Measurements from ENCODE around the gene SERINC3. TPM values are rescaled to one million over a fixed set of nuclear protein-coding genes. Genes with fewer than 3 reads are reported as not detected.

Gene SERINC3
- total RNA-seq, 1 donor from 2014 or later, result 82.4 TPM

GRCh38 chr20:44449864-44450263 lies 72.0 kb downstream of the SERINC3 start:
- FAIRE-seq (no peak), DNase-seq (ENCODE audit: low read depth) (no peak)
- Histone ChIP-seq H3K36me3 (ENCODE audit: control insufficient read depth, insufficient read depth, low read length) (no peaks in the 10 kb centered on the region), H3K4me3 (ENCODE audit: low read depth, low read length) (no peak overlapping the region), H3K27me3 (ENCODE audit: control insufficient read depth, insufficient read depth, low read length) (peaks cover 3% of the 10 kb centered on the region)
- no peak for TF ChIP-seq CTCF (IDR thresholded peaks at IDR 0.05; ENCODE audit: insufficient read depth, low read length, severe bottlenecking)

GRCh38 chr20:44448753-44449546 lies 72.9 kb downstream of the SERINC3 start:
- Histone ChIP-seq H3K36me3 (ENCODE audit: control insufficient read depth, insufficient read depth, low read length) (no peaks in the 10 kb centered on the region), H3K27me3 (ENCODE audit: control insufficient read depth, insufficient read depth, low read length) (peaks cover 3% of the 10 kb centered on the region), H3K4me3 (ENCODE audit: low read depth, low read length) (no peak overlapping the region)
- DNase-seq (ENCODE audit: low read depth), result peak; percentile 33
- no peak for FAIRE-seq
- peak; percentile 44 for TF ChIP-seq CTCF (IDR thresholded peaks at IDR 0.05; ENCODE audit: insufficient read depth, low read length, severe bottlenecking)

GRCh38 chr20:44447827-44448419 lies 73.9 kb downstream of the SERINC3 start:
- no peak for TF ChIP-seq CTCF (IDR thresholded peaks at IDR 0.05; ENCODE audit: insufficient read depth, low read length, severe bottlenecking)
- Histone ChIP-seq H3K36me3 (ENCODE audit: control insufficient read depth, insufficient read depth, low read length) (no peaks in the 10 kb centered on the region), H3K27me3 (ENCODE audit: control insufficient read depth, insufficient read depth, low read length) (peaks cover 3% of the 10 kb centered on the region), H3K4me3 (ENCODE audit: low read depth, low read length) (no peak overlapping the region)
- FAIRE-seq, result no peak
- no peak for DNase-seq (ENCODE audit: low read depth)

Other genes with a start within 250 kb of the SERINC3 start
- 4.5 and 7.9 TPM in 2 replicates for gene FITM2, start 210.9 kb downstream of the SERINC3 start, total RNA-seq
- gene R3HDML, start 185.0 kb downstream of the SERINC3 start, total RNA-seq, result not detected in 2 replicates
- gene HNF4A, start 166.4 kb downstream of the SERINC3 start, total RNA-seq, result not detected in 2 replicates
- 9.0 and 12.5 TPM in 2 replicates for gene TTPAL, start 46.2 kb downstream of the SERINC3 start, total RNA-seq
- gene PKIG, start 60.5 kb upstream of the SERINC3 start, total RNA-seq, result 8.4 and 15.0 TPM in 2 replicates
- 8.7 and 12.6 TPM in 2 replicates for gene ADA, start 129.6 kb upstream of the SERINC3 start, total RNA-seq
- gene CCN5, start 193.3 kb upstream of the SERINC3 start, total RNA-seq, result 0.38 TPM in 1 of 2 replicates, not detected in the other
- under 0.01 and 0.26 TPM in 2 replicates for gene KCNK15, start 223.8 kb upstream of the SERINC3 start, total RNA-seq

All from bronchial epithelial cell (primary cell).